Pancreas (tissue), 10 donors: ENCODE data around the gene DNAJC7. TPM values are rescaled to one million over a fixed set of nuclear protein-coding genes. Genes with fewer than 3 reads are reported as not detected.
A peak's percentile ranks its signal among the peaks of the same experiment; 100 is the strongest.

Experiments
- ATAC-seq, 4 donors: fragments of 200-7000 bp; cut with Tn5 transposase; one replicate each; pipeline versions ENCODE4 v1.8.0 to v1.9.1; 2020; ENCODE audit warnings: mild to moderate bottlenecking in 4 of 4, moderate library complexity in 4 of 4
- DNase-seq, 6 donors: peaks; one replicate each; pipeline ENCODE4 v3.0.0-alpha.2; 2020
- FAIRE-seq: peaks from 2 replicates; lab custom pipeline; 2012; peaks lifted over from hg19 to GRCh38; lab: Jason Lieb, UNC
- H3K27ac ChIP-seq, 4 donors: fragments of 200-600 bp; sonication (generic); 1 replicate in 3 of 4; 2 replicates in 1 of 4; pipeline versions ENCODE4 v1.5.0 to v1.8.0; 2020
- H3K27me3 ChIP-seq, 4 donors: fragments of 200-600 bp; one replicate each; pipeline ENCODE4 v1.8.0; 2021
- H3K36me3 ChIP-seq, 3 donors: fragments of 200-600 bp; sonication (generic) in 1 of 3; one replicate each; pipeline versions ENCODE4 v1.5.0 to v1.8.0; 2020 to 2021
- H3K4me1 ChIP-seq, 3 donors: fragments of 200-600 bp; one replicate each; pipeline ENCODE4 v1.8.0; 2021
- H3K4me3 ChIP-seq, 4 donors: fragments of 200-600 bp; sonication (generic) in 2 of 4; one replicate each; pipeline versions ENCODE4 v1.5.0 to v1.8.0; 2020 to 2021
- H3K9me3 ChIP-seq, 4 donors: fragments of 200-600 bp; one replicate each; pipeline ENCODE4 v1.8.0; 2021
- CTCF ChIP-seq, 4 donors: fragments of 200-600 bp; sonication (generic) in 3 of 4; IDR thresholded peaks; one replicate each; pipeline versions ENCODE4 v1.5.0 to v1.8.0; 2021; ENCODE audit warnings: antibody characterized with exemption in 4 of 4
- WGBS, 2 donors: extraction: QIAGEN DNeasy Blood & Tissue Kit; methylation state at CpG; one replicate each; pipeline ENCODE4 v1.1.7; 2013; 5-methylcytosine and 5-hydroxymethylcytosine counted together
- intact Hi-C, 3 donors: fragments of 100-400 bp; cut with DNase I; formaldehyde crosslinking; loops; one replicate each; pipeline versions ENCODE4 v1.11.1 to v1.14.2; 2022
- polyA plus RNA-seq, 2 donors: library from polyadenylated mRNA; stranded (reverse); fragments of 200-250 nt; gene quantifications; one replicate each; pipeline ENCODE4 v1.2.3, GENCODE V29; 2013
- total RNA-seq, 6 donors: library from RNA; stranded (reverse); fragmentation: NEBNext Ultra II Directional in 4 of 6; extraction: Animal tissue kit (Norgen Biotek cat#: 25700) in 4 of 6; gene quantifications; one replicate each; pipeline versions ENCODE4 v1.2.1 to v1.2.4, GENCODE V29; 2021 to 2023
- donor health status: healthy with polysubstance abuse.
- donor health status: DM: no; HTN: no; CAD: no; lungs with moderate emphysema.
- donor health status: DM: no; HTN: no; CAD: no.
- donor health status: control.
- donor health status: control.
- donor health status: Bipolar disorder and iron deficiency.
- donor health status: DM: yes; HTN: yes; CAD: no.
- donor health status: DM: no; HTN: no; CAD: no.
- donor health status: DM: no; HTN: no; CAD: no.
- donor health status: DM: yes; HTN: yes; CAD: no.

Gene DNAJC7
- total and polyA plus RNA-seq, 8 donors = 32.2 to 63.6 (median 38.4) TPM

GRCh38 chr17:41973408-41973811 is 43.8 kb downstream of the DNAJC7 start:
- Histone ChIP-seq H3K4me1 (peaks cover 25 to 33% (median 29%) of the 10 kb centered on the region in 3 donors), H3K36me3 (peaks cover 0 to 38% (median 8%) of the 10 kb centered on the region in 3 donors), H3K4me3 (peak overlapping the region in 1 of 4 donors; percentile 13), H3K27me3 (no peaks in the 10 kb centered on the region), H3K9me3 (no peaks in the 10 kb centered on the region), H3K27ac (peak overlapping the region; percentile 61 to 81 (median 70))
- DNase-seq (peak in 3 of 6 donors; percentile 23 to 75 (median 53)), ATAC-seq (peak; percentile 2 to 11 (median 4)), FAIRE-seq (no peak)
- WGBS, 2 donors = 27 to 30% methylated on average over 19 of the region's 19 CpGs
- intact Hi-C loops = no loop called here
- no peak for TF ChIP-seq CTCF (IDR thresholded peaks at IDR 0.05)

GRCh38 chr17:41972571-41973407 is 44.5 kb downstream of the DNAJC7 start:
- ATAC-seq = peak; percentile 81 to 89 (median 86)
- Histone ChIP-seq H3K4me3 (peak overlapping the region in 1 of 4 donors; percentile 13), H3K4me1 (peaks cover 21 to 38% (median 23%) of the 10 kb centered on the region in 3 donors), H3K27me3 (no peaks in the 10 kb centered on the region), H3K36me3 (peaks cover 0 to 41% (median 8%) of the 10 kb centered on the region in 3 donors), H3K27ac (peak overlapping the region; percentile 61 to 81 (median 70)), H3K9me3 (no peaks in the 10 kb centered on the region)
- FAIRE-seq = no peak
- intact Hi-C loops = no loop called here
- DNase-seq = peak; percentile 77 to 88 (median 81)
- TF ChIP-seq CTCF (IDR thresholded peaks at IDR 0.05) = no peak
- 14 to 21% methylated on average over 22 of the region's 22 CpGs for WGBS, 2 donors

GRCh38 chr17:41971721-41972523 is 45.3 kb downstream of the DNAJC7 start:
- intact Hi-C loops = no loop called here
- H3K27ac ChIP-seq = peak overlapping the region; percentile 61 to 81 (median 70)
- no peak for ATAC-seq
- H3K9me3 ChIP-seq = no peaks in the 10 kb centered on the region
- no peak for TF ChIP-seq CTCF (IDR thresholded peaks at IDR 0.05)
- WGBS, 2 donors = 81 to 85% methylated on average over 18 of the region's 18 CpGs
- peaks cover 21 to 40% (median 21%) of the 10 kb centered on the region in 3 donors for H3K4me1 ChIP-seq
- peaks cover 0 to 33% (median 8%) of the 10 kb centered on the region in 3 donors for H3K36me3 ChIP-seq
- H3K27me3 ChIP-seq = no peaks in the 10 kb centered on the region
- FAIRE-seq = no peak
- no peak for DNase-seq
- no peak overlapping the region for H3K4me3 ChIP-seq

- H3K9me3 ChIP-seq = no peaks in the 10 kb centered on the region
- no peak for DNase-seq
- no peaks in the 10 kb centered on the region for H3K27me3 ChIP-seq
- H3K4me1 ChIP-seq = peaks cover 21 to 40% (median 21%) of the 10 kb centered on the region in 3 donors
- no peak overlapping the region for H3K27ac ChIP-seq
- TF ChIP-seq CTCF (IDR thresholded peaks at IDR 0.05) = no peak
- H3K36me3 ChIP-seq = peaks cover 0 to 24% (median 5%) of the 10 kb centered on the region in 3 donors
- intact Hi-C loops = no loop called here
- no peak for FAIRE-seq
- H3K4me3 ChIP-seq = no peak overlapping the region
- ATAC-seq = no peak
- 81 to 85% methylated on average over 5 of the region's 5 CpGs for WGBS, 2 donors
Measured at GRCh38 chr17:41970901-41971331, 46.3 kb downstream of the DNAJC7 start.
